Endothelial cell of umbilical vein (primary cell): Measurements from ENCODE around the gene SLC26A6. TPM values are rescaled to one million over a fixed set of nuclear protein-coding genes. Genes with fewer than 3 reads are reported as not detected.

Experiments
- BruUV-seq: library from RNA; stranded (reverse); fragments of 400-500 nt; replicated peaks from 2 replicates; lab custom pipeline; 2021; lab: Mats Ljungman, UMichigan
- CTCF ChIA-PET: fragments of 300-600, 350-600 bp; sonication (Branson Sonifier 250); formaldehyde crosslinking; loops from one replicate; lab custom pipeline; 2021; ENCODE audit warnings: antibody characterized with exemption, inconsistent platforms; lab: Charles Lee
- POLR2A ChIA-PET: fragments of 300-600, 350-600 bp; sonication (Branson Sonifier 250); formaldehyde crosslinking; loops from one replicate; lab custom pipeline; 2021; ENCODE audit warnings: antibody characterized with exemption, inconsistent platforms; lab: Charles Lee
- DNase-seq: peaks from one replicate; pipeline ENCODE4 v3.0.0-alpha.2; 2011; ENCODE audit warnings: low read depth, low spot score
- FAIRE-seq: peaks from 2 replicates; lab custom pipeline; 2011; peaks lifted over from hg19 to GRCh38; lab: Jason Lieb, UNC
- H2AFZ ChIP-seq: 2 replicates; pipeline ENCODE4 v1.6.0; 2012; ENCODE audit warnings: low read depth, low read length, control low read depth, inconsistent platforms
- H3K27ac ChIP-seq: 2 replicates; pipeline ENCODE4 v1.5.1; 2011; ENCODE audit warnings: low read depth, mild to moderate bottlenecking, control low read depth, low read length, moderate library complexity; ENCODE audit not compliant: insufficient read depth
- H3K27me3 ChIP-seq, 2 experiments: 2 replicates each; pipeline versions ENCODE4 v1.6.0 to v1.6.1; 2011; ENCODE audit warnings: low read length in 2 of 2, mixed read lengths in 1 of 2; ENCODE audit not compliant: control insufficient read depth in 2 of 2, insufficient read depth in 2 of 2
- H3K36me3 ChIP-seq, 2 experiments: 2 replicates in 1 of 2; 3 replicates in 1 of 2; pipeline ENCODE4 v1.5.1; 2011; ENCODE audit warnings: low read length in 2 of 2, mild to moderate bottlenecking in 1 of 2, moderate library complexity in 1 of 2; ENCODE audit not compliant: control insufficient read depth in 2 of 2, insufficient read depth in 2 of 2; ENCODE audit errors: extremely low read depth in 1 of 2
- H3K4me1 ChIP-seq: 3 replicates; pipeline ENCODE4 v1.5.1; 2011; ENCODE audit warnings: mild to moderate bottlenecking, low read length; ENCODE audit not compliant: control insufficient read depth, insufficient read depth; ENCODE audit errors: extremely low read depth
- H3K4me2 ChIP-seq: 2 replicates; pipeline ENCODE4 v1.6.1; 2011; ENCODE audit warnings: low read length, control low read depth, mixed read lengths; ENCODE audit not compliant: insufficient read depth
- H3K4me3 ChIP-seq, 3 experiments: fragments of 200-600 bp in 1 of 3; sonication (generic), shearing (Covaris generic) in 1 of 3; replicated peaks in 1 of 3; 2 replicates each; pipeline ENCODE4 v1.5.1; 2011 to 2016; ENCODE audit warnings: control low read depth in 3 of 3, low read length in 3 of 3, mild to moderate bottlenecking in 2 of 3, inconsistent platforms in 1 of 3, low read depth in 1 of 3, moderate library complexity in 1 of 3; ENCODE audit not compliant: insufficient read depth in 1 of 3
- H3K79me2 ChIP-seq: 2 replicates; pipeline ENCODE4 v1.6.0; 2012; ENCODE audit warnings: low read length, inconsistent platforms; ENCODE audit not compliant: control insufficient read depth, insufficient read depth
- H3K9ac ChIP-seq: replicated peaks from 2 replicates; pipeline ENCODE3; 2011; ENCODE audit warnings: low read length, control low read depth; ENCODE audit not compliant: insufficient read depth; ENCODE audit errors: extremely low read depth
- H3K9me1 ChIP-seq: replicated peaks from 3 replicates; pipeline ENCODE4 v1.6.0; 2011; ENCODE audit warnings: mild to moderate bottlenecking, low read length; ENCODE audit not compliant: control insufficient read depth, insufficient read depth; ENCODE audit errors: extremely low read depth
- H3K9me3 ChIP-seq: replicated peaks from 2 replicates; pipeline ENCODE4 v1.5.1; 2012; ENCODE audit warnings: low read length, inconsistent platforms; ENCODE audit not compliant: control insufficient read depth, insufficient read depth
- H4K20me1 ChIP-seq: replicated peaks from 2 replicates; pipeline ENCODE3; 2011; ENCODE audit warnings: mild to moderate bottlenecking, low read length; ENCODE audit not compliant: control insufficient read depth, insufficient read depth; ENCODE audit errors: extremely low read depth
- EZH2 ChIP-seq: IDR thresholded peaks from 2 replicates; pipeline ENCODE4 v1.6.1; 2012; ENCODE audit warnings: borderline replicate concordance, low read depth, mild to moderate bottlenecking, moderate library complexity, low read length, inconsistent platforms; ENCODE audit not compliant: severe bottlenecking
- FOS ChIP-seq: IDR thresholded peaks from 2 replicates; pipeline ENCODE4 v1.6.1; 2011; ENCODE audit warnings: mild to moderate bottlenecking, low read length, moderate library complexity, borderline replicate concordance; ENCODE audit not compliant: insufficient read depth
- GATA2 ChIP-seq: IDR thresholded peaks from 2 replicates; pipeline ENCODE4 v1.7.0; 2011; ENCODE audit warnings: low read depth, mild to moderate bottlenecking, moderate library complexity, mixed read lengths, low read length; ENCODE audit not compliant: insufficient read length, insufficient read depth
- JUN ChIP-seq: IDR thresholded peaks from 2 replicates; pipeline ENCODE4 v1.6.1; 2011; ENCODE audit warnings: borderline replicate concordance, low read depth; ENCODE audit not compliant: insufficient read length, insufficient read depth
- MAX ChIP-seq: IDR thresholded peaks from 2 replicates; pipeline ENCODE4 v1.6.1; 2011; ENCODE audit not compliant: insufficient read depth, insufficient read length
- MYC ChIP-seq: IDR thresholded peaks from one replicate; pipeline ENCODE4 v1.6.1; 2011; ENCODE audit warnings: mild to moderate bottlenecking, low read depth, low read length
- POLR2A ChIP-seq: IDR thresholded peaks from 2 replicates; pipeline ENCODE4 v1.6.1; 2012; ENCODE audit warnings: low read depth, mild to moderate bottlenecking, control low read depth, low read length
- POLR2AphosphoS5 ChIP-seq: IDR thresholded peaks from 2 replicates; pipeline ENCODE4 v1.6.1; 2012; ENCODE audit warnings: low read depth, mild to moderate bottlenecking, control low read depth, low read length, moderate library complexity; ENCODE audit not compliant: insufficient read depth
- dilution Hi-C: fragments of 300-500 bp; cut with MboI; formaldehyde crosslinking; loops from one replicate; pipeline ENCODE4 v1.15.0; 2019; ENCODE audit warnings: low sequenced_read_pairs; ENCODE audit not compliant: extremely low pct_ligation_motif_present
- intact Hi-C: fragments of 100-400 bp; cut with micrococcal nuclease; formaldehyde crosslinking; loops from one replicate; pipeline ENCODE4 v1.10.0; 2022
- polyA plus RNA-seq, 4 experiments: library from polyadenylated mRNA; depleted of rRNA in 3 of 4; stranded (reverse) in 3 of 4; unstranded in 1 of 4; fragments of >200 nt; gene quantifications; 2 replicates each; pipeline versions ENCODE4 v1.2.1 to v1.2.3, GENCODE V29; 2011 to 2012; ENCODE audit warnings: missing spikeins in 1 of 4
- total RNA-seq: library from RNA; stranded (reverse); gene quantifications from 2 replicates; pipeline ENCODE4 v1.2.3, GENCODE V29; 2021

Gene SLC26A6
- total and polyA plus RNA-seq, 2 donors (not counting 3 experiments of a cell fraction or from before 2014, with no cell fraction given) = 31.0 to 32.2 TPM

- Histone ChIP-seq H3K36me3 (no peaks in the 10 kb centered on the region), H4K20me1 (no peaks in the 10 kb centered on the region), H3K4me2 (no peak overlapping the region), H3K9ac (no peak overlapping the region), H3K9me1 (no peaks in the 10 kb centered on the region), H3K4me1 (no peaks in the 10 kb centered on the region), H3K79me2 (no peaks in the 10 kb centered on the region), H3K9me3 (no peaks in the 10 kb centered on the region), H2AFZ (no peak overlapping the region), H3K27ac (no peak overlapping the region), H3K27me3 (no peaks in the 10 kb centered on the region), H3K4me3 (no peak overlapping the region)
- dilution Hi-C loops = no loop called here
- TF ChIP-seq POLR2A (no peak), JUN (no peak), MAX (no peak), GATA2 (no peak), EZH2 (no peak), MYC (no peak)
- DNase-seq = no peak
- FAIRE-seq = no peak
- BruUV-seq = no TSS peak
- intact Hi-C loops = no loop called here
- CTCF ChIA-PET = no interaction called here
- POLR2A ChIA-PET = no interaction called here
Measured at GRCh38 chr3:48642605-48643004, 7.3 kb upstream of the SLC26A6 start.

GRCh38 chr3:48641396-48641795 is 6.1 kb upstream of the SLC26A6 start:
- H3K4me2 ChIP-seq = no peak overlapping the region
- peaks cover 5% of the 10 kb centered on the region for H3K4me1 ChIP-seq
- DNase-seq (no peak), FAIRE-seq (no peak)
- no peaks in the 10 kb centered on the region for H3K36me3 ChIP-seq
- dilution Hi-C loops (no loop called here), intact Hi-C loops (no loop called here)
- ChIA-PET CTCF (no interaction called here), POLR2A (no interaction called here)
- H4K20me1 ChIP-seq = no peaks in the 10 kb centered on the region
- no peaks in the 10 kb centered on the region for H3K9me3 ChIP-seq
- TF ChIP-seq GATA2 (no peak), MYC (no peak), POLR2A (no peak), POLR2AphosphoS5 (no peak), EZH2 (no peak), MAX (no peak), FOS (no peak), JUN (no peak)
- H3K9ac ChIP-seq = no peak overlapping the region
- no TSS peak for BruUV-seq
- H2AFZ ChIP-seq = no peak overlapping the region
- no peaks in the 10 kb centered on the region for H3K79me2 ChIP-seq
- no peaks in the 10 kb centered on the region for H3K9me1 ChIP-seq
- no peaks in the 10 kb centered on the region for H3K27me3 ChIP-seq
- no peak overlapping the region for H3K27ac ChIP-seq
- no peak overlapping the region for H3K4me3 ChIP-seq
